Colonic mucosa (tissue), 4 donors: ENCODE measurements around the gene FBLN1. TPM values are rescaled to one million over a fixed set of nuclear protein-coding genes. Genes with fewer than 3 reads are reported as not detected.

Source experiments
- DNase-seq: peaks from one replicate; pipeline ENCODE4 v3.0.0-alpha.2; 2020
- H3K27ac ChIP-seq: fragments of 200-600 bp; one replicate; pipeline ENCODE4 v1.8.0; 2021
- H3K27me3 ChIP-seq: fragments of 200-600 bp; one replicate; pipeline ENCODE4 v1.8.0; 2021
- H3K36me3 ChIP-seq: fragments of 200-600 bp; one replicate; pipeline ENCODE4 v1.8.0; 2021
- H3K4me1 ChIP-seq: fragments of 200-600 bp; one replicate; pipeline ENCODE4 v1.8.0; 2021; ENCODE audit warnings: mild to moderate bottlenecking
- H3K4me3 ChIP-seq: fragments of 200-600 bp; one replicate; pipeline ENCODE4 v1.8.0; 2021
- H3K9ac ChIP-seq, 2 donors: one replicate each; pipeline ENCODE4 v1.7.0; 2013; ENCODE audit warnings: control low read depth in 2 of 2, low read depth in 2 of 2, low read length in 2 of 2
- H3K9me3 ChIP-seq: fragments of 200-600 bp; one replicate; pipeline ENCODE4 v1.8.0; 2021
- intact Hi-C: fragments of 100-400 bp; cut with DNase I; formaldehyde crosslinking; loops from one replicate; pipeline ENCODE4 v1.14.1; 2022
- total RNA-seq, 2 donors: library from RNA; stranded (reverse); fragmentation: NEBNext Ultra II Directional in 1 of 2; extraction: Animal tissue kit (Norgen Biotek cat#: 25700) in 1 of 2; gene quantifications; one replicate each; pipeline ENCODE4 v1.2.1, GENCODE V29; 2021
- TF ChIP-seq, protein P1 (sequence below): fragments of 200-600 bp; IDR thresholded peaks from one replicate; pipeline ENCODE4 v1.8.0; 2022; ENCODE audit warnings: antibody characterized with exemption, mild to moderate bottlenecking
- donor health status: healthy.
- donor health status: DM: no; HTN: no; CAD: no.
- donor health status: DM: no; HTN: no; CAD: no.

FBLN1 gene
- total RNA-seq, 2 donors from 2014 or later, result 41.6 to 65.5 TPM

DNA sequence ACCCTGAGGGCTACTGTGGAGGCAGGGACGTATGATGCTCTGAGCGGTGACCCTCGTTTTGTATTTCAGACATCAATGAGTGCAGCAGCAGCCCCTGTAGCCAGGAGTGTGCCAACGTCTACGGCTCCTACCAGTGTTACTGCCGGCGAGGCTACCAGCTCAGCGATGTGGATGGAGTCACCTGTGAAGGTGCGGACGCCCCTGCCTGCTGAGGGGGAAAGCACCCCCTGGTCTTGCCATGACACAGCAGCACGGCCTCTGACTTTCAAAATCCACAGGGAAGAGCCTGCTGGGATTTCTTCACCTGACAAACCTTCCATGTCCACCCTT is 44.3 kb downstream of the FBLN1 start:
- Histone ChIP-seq H3K36me3 (no peaks in the 10 kb centered on the region), H3K9ac (no peak overlapping the region), H3K27ac (no peak overlapping the region), H3K4me1 (no peaks in the 10 kb centered on the region), H3K27me3 (no peaks in the 10 kb centered on the region), H3K4me3 (no peak overlapping the region), H3K9me3 (no peaks in the 10 kb centered on the region)
- TF ChIP-seq, protein P1, sequence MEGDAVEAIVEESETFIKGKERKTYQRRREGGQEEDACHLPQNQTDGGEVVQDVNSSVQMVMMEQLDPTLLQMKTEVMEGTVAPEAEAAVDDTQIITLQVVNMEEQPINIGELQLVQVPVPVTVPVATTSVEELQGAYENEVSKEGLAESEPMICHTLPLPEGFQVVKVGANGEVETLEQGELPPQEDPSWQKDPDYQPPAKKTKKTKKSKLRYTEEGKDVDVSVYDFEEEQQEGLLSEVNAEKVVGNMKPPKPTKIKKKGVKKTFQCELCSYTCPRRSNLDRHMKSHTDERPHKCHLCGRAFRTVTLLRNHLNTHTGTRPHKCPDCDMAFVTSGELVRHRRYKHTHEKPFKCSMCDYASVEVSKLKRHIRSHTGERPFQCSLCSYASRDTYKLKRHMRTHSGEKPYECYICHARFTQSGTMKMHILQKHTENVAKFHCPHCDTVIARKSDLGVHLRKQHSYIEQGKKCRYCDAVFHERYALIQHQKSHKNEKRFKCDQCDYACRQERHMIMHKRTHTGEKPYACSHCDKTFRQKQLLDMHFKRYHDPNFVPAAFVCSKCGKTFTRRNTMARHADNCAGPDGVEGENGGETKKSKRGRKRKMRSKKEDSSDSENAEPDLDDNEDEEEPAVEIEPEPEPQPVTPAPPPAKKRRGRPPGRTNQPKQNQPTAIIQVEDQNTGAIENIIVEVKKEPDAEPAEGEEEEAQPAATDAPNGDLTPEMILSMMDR, result no peak
- DNase-seq, result no peak
- intact Hi-C loops, result no loop called here

DNA sequence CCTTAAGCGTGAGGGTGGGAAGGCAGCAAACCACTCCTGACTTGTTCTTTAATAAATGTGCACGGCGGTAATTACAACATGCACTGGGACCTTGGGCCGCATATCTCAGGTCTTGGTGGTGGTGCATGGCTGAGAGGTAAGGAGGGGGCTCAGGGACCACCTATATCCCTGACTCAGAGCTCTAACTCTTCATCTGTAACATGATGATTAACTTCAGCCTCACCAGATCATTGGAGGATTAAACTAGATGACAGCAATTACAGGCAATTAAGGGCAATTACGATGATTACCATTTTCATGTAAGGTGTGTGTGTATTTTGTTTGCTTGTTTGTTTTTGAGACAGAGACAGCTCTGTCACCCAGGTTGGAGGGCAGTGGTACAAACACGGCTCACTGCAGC is 45.0 kb downstream of the FBLN1 start:
- no peak overlapping the region for H3K9ac ChIP-seq
- intact Hi-C loops, result no loop called here
- no peak overlapping the region for H3K27ac ChIP-seq
- H3K4me3 ChIP-seq, result no peak overlapping the region
- H3K36me3 ChIP-seq, result no peaks in the 10 kb centered on the region
- DNase-seq, result no peak
- no peaks in the 10 kb centered on the region for H3K4me1 ChIP-seq
- no peaks in the 10 kb centered on the region for H3K27me3 ChIP-seq
- TF ChIP-seq, protein P1, result no peak
- no peaks in the 10 kb centered on the region for H3K9me3 ChIP-seq

- no peaks in the 10 kb centered on the region for H3K4me1 ChIP-seq
Observed at GRCh38 chr22:45548247-45548840, 45.7 kb downstream of the FBLN1 start.

DNA sequence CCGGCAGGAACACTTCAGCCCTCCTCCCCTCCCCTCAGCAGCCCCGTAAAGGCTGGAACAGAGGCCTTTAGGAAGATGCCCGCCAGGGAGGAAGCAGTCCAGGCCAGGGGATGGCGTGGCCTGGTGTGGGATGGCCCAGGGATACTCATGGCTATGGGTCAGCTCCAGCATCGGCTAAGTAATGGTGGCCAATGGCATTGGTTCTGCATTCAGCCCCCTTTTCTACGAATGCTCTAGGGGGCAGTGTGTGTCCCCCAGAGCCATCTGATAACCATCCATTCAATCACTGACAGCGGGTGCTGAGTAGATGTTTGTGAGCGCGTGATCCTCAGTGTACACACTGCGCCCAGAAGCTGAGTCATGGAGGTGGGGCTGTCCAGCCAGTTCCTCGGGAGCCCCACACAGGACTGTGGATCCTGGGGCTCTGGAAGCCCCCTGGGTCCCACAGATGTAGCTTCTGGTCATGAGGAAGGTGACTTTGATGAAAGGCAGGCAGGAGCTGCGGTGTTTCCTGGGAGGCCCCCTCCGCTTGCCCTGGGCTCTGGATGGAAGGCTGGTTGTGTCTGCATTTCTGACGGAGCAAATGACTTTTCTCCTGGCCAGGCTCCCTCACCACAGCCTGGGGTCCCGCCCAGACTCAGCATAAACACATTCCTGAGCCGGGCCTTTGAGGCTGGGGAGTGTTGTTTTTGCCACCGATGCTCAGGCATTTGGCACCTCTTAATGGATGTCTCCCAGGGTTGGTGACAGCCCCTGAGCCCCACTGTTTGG is 46.5 kb downstream of the FBLN1 start:
- intact Hi-C loops, result no loop called here
- DNase-seq, result peak; percentile 45
- TF ChIP-seq, protein P1, result no peak
- Histone ChIP-seq H3K9me3 (no peaks in the 10 kb centered on the region), H3K4me3 (no peak overlapping the region), H3K4me1 (no peaks in the 10 kb centered on the region), H3K27ac (peak overlapping the region; percentile 57), H3K36me3 (no peaks in the 10 kb centered on the region), H3K27me3 (no peaks in the 10 kb centered on the region), H3K9ac (peak overlapping the region in 1 of 2 donors; percentile 34)

More at GRCh38 chr22:45548247-45548840, 45.7 kb downstream of the FBLN1 start:
- no peaks in the 10 kb centered on the region for H3K36me3 ChIP-seq
- no peak for DNase-seq
- intact Hi-C loops, result no loop called here
- H3K4me3 ChIP-seq, result no peak overlapping the region
- peak overlapping the region in 1 of 2 donors; percentile 34 for H3K9ac ChIP-seq
- H3K27me3 ChIP-seq, result no peaks in the 10 kb centered on the region
- peak overlapping the region; percentile 57 for H3K27ac ChIP-seq
- TF ChIP-seq, protein P1, result no peak
- H3K9me3 ChIP-seq, result no peaks in the 10 kb centered on the region

GRCh38 chr22:45549762-45550378 is 47.2 kb downstream of the FBLN1 start:
- Histone ChIP-seq H3K4me3 (no peak overlapping the region), H3K27ac (peak overlapping the region; percentile 57), H3K27me3 (no peaks in the 10 kb centered on the region), H3K36me3 (no peaks in the 10 kb centered on the region), H3K4me1 (no peaks in the 10 kb centered on the region), H3K9me3 (no peaks in the 10 kb centered on the region), H3K9ac (no peak overlapping the region)
- intact Hi-C loops, result loop anchor here (5.0 to 10.0 kb wide), 3 partner anchors 108 to 283 kb away; no protein-coding TSS in a partner anchor
- no peak for DNase-seq
- TF ChIP-seq, protein P1, result no peak
